ENCODE data around the gene DHX15.

DNA sequence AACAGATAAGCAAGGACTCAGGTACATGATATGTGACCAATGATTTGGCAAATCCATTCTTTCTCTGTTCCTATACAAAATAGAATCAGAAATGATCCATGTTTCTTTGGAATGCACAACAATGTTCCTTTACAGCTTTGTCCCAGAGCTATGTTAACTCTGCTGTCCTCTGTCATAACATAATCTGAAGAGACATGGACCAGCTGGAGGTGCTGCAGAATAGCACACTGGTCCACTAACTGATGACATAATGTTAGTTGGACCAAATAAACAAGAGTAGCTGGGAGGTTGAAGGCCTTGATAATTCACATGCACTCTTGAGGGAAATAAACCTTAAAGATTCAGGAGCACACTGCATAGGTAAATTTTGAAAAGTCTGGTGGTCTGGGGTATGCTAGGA is 23.0 kb upstream of the DHX15 start:
- TF ChIP-seq, protein P1, sequence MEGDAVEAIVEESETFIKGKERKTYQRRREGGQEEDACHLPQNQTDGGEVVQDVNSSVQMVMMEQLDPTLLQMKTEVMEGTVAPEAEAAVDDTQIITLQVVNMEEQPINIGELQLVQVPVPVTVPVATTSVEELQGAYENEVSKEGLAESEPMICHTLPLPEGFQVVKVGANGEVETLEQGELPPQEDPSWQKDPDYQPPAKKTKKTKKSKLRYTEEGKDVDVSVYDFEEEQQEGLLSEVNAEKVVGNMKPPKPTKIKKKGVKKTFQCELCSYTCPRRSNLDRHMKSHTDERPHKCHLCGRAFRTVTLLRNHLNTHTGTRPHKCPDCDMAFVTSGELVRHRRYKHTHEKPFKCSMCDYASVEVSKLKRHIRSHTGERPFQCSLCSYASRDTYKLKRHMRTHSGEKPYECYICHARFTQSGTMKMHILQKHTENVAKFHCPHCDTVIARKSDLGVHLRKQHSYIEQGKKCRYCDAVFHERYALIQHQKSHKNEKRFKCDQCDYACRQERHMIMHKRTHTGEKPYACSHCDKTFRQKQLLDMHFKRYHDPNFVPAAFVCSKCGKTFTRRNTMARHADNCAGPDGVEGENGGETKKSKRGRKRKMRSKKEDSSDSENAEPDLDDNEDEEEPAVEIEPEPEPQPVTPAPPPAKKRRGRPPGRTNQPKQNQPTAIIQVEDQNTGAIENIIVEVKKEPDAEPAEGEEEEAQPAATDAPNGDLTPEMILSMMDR (IDR thresholded peaks at IDR 0.05; ENCODE audit: insufficient read depth, low read depth, low read length) = no peak
- TF ChIP-seq EZH2 (IDR thresholded peaks at IDR 0.05; ENCODE audit: insufficient read depth, low read length) = no peak

All from astrocyte (in vitro differentiated cells and primary cell).